C4-2B (cell line): ENCODE results near the gene ANO2.

Experiments used
- H3K27ac ChIP-seq: fragments of 450-650 bp; 2 replicates; pipeline ENCODE4 v1.5.1; 2017
- CTCF ChIP-seq: fragments of 450-650 bp; conservative IDR thresholded peaks from 2 replicates; pipeline ENCODE4 v1.5.1; 2017; ENCODE audit warnings: mild to moderate bottlenecking
- ZFX ChIP-seq: fragments of 450-650 bp; IDR thresholded peaks from 2 replicates; pipeline ENCODE4 v1.6.1; 2017

The ANO2 gene

GRCh38 chr12:5534426-5535199, 410.4 kb downstream of the ANO2 start:
- TF ChIP-seq ZFX (no peak), CTCF (no peak)
- no peak overlapping the region for H3K27ac ChIP-seq

GRCh38 chr12:5533368-5533767, 411.7 kb downstream of the ANO2 start:
- H3K27ac ChIP-seq, result no peak overlapping the region
- TF ChIP-seq CTCF (no peak), ZFX (no peak)

- TF ChIP-seq ZFX, result no peak
- TF ChIP-seq CTCF, result no peak
- no peak overlapping the region for H3K27ac ChIP-seq
Measured at GRCh38 chr12:5525783-5526367, 419.2 kb downstream of the ANO2 start.

- TF ChIP-seq ZFX (no peak), CTCF (no peak)
- no peak overlapping the region for H3K27ac ChIP-seq
Measured at GRCh38 chr12:5524769-5525436, 420.2 kb downstream of the ANO2 start.

GRCh38 chr12:5524116-5524768, 420.8 kb downstream of the ANO2 start:
- H3K27ac ChIP-seq, result no peak overlapping the region
- TF ChIP-seq ZFX, result no peak
- no peak for TF ChIP-seq CTCF

GRCh38 chr12:5523396-5524115, 421.5 kb downstream of the ANO2 start:
- TF ChIP-seq CTCF (no peak), ZFX (no peak)
- H3K27ac ChIP-seq, result no peak overlapping the region
